B cell (primary cell): Measurements from ENCODE around the gene PDZD2. TPM values are rescaled to one million over a fixed set of nuclear protein-coding genes. Genes with fewer than 3 reads are reported as not detected.

Experiments
- ATAC-seq: fragments of 200-7000 bp; cut with Tn5 transposase; one replicate; pipeline ENCODE4 v1.10.0; 2021; ENCODE audit warnings: low read depth, mild to moderate bottlenecking, moderate number of reproducible peaks, moderate library complexity
- CTCF ChIA-PET: fragments of 350-600 bp; sonication (Branson Sonifier 250); formaldehyde crosslinking; loops from one replicate; lab custom pipeline; 2021; ENCODE audit warnings: antibody characterized with exemption, inconsistent platforms; lab: Charles Lee
- POLR2A ChIA-PET: fragments of 350-600 bp; sonication (Branson Sonifier 250); formaldehyde crosslinking; loops from one replicate; lab custom pipeline; 2021; ENCODE audit warnings: antibody characterized with exemption; lab: Charles Lee
- DNase-seq: peaks from one replicate; pipeline ENCODE4 v3.0.0; 2013
- H2AFZ ChIP-seq: 2 replicates; pipeline ENCODE4 v1.6.1; 2012; ENCODE audit warnings: mild to moderate bottlenecking, low read depth, low read length; ENCODE audit not compliant: insufficient read depth, poor library complexity, severe bottlenecking
- H3K27ac ChIP-seq, 2 donors: 1 replicate in 1 of 2; 2 replicates in 1 of 2; pipeline ENCODE4 v1.5.1; 2012 to 2013; ENCODE audit warnings: low read length in 2 of 2, mild to moderate bottlenecking in 2 of 2, moderate library complexity in 1 of 2
- H3K27me3 ChIP-seq, 4 experiments: fragments of 200-600 bp in 1 of 4; sonication (generic) in 1 of 4; replicated peaks in 1 of 4; 1 replicate in 2 of 4; 2 replicates in 2 of 4; pipeline versions ENCODE4 v1.6.1 to v1.7.0; 2013 to 2016; ENCODE audit warnings: low read length in 3 of 4, mild to moderate bottlenecking in 2 of 4, mixed read lengths in 1 of 4, moderate library complexity in 1 of 4; ENCODE audit not compliant: insufficient read depth in 4 of 4, control insufficient read depth in 3 of 4; ENCODE audit errors: control extremely low read depth in 1 of 4
- H3K36me3 ChIP-seq, 2 experiments: replicated peaks in 1 of 2; 1 replicate in 1 of 2; 2 replicates in 1 of 2; pipeline versions ENCODE4 v1.6.1 to v1.7.1; 2013; ENCODE audit warnings: low read length in 1 of 2; ENCODE audit not compliant: insufficient read depth in 2 of 2, control insufficient read depth in 1 of 2; ENCODE audit errors: control extremely low read depth in 1 of 2, extremely low read depth in 1 of 2
- H3K4me1 ChIP-seq, 2 donors: fragments of 200-600 bp in 1 of 2; sonication (generic) in 1 of 2; 1 replicate in 1 of 2; 2 replicates in 1 of 2; pipeline versions ENCODE4 v1.5.1 to v1.6.1; 2013 to 2017; ENCODE audit warnings: low read length in 2 of 2; ENCODE audit not compliant: control insufficient read depth in 2 of 2, insufficient read depth in 2 of 2
- H3K4me2 ChIP-seq: replicated peaks from 2 replicates; pipeline ENCODE3; 2012; ENCODE audit warnings: mild to moderate bottlenecking, low read depth, low read length; ENCODE audit not compliant: poor library complexity, severe bottlenecking
- H3K4me3 ChIP-seq, 5 experiments: fragments of 200-600 bp in 1 of 5; sonication (generic) in 1 of 5; 1 replicate in 3 of 5; 2 replicates in 2 of 5; pipeline versions ENCODE4 v1.5.1 to v1.7.0; 2011 to 2016; ENCODE audit warnings: low read length in 4 of 5, mild to moderate bottlenecking in 4 of 5, low read depth in 2 of 5, control low read depth in 1 of 5, moderate library complexity in 1 of 5; ENCODE audit not compliant: insufficient read depth in 1 of 5; ENCODE audit errors: control extremely low read depth in 1 of 5, extremely low read depth in 1 of 5
- H3K79me2 ChIP-seq: fragments of 200-600 bp; sonication (generic); one replicate; pipeline ENCODE4 v1.6.0; 2016; ENCODE audit warnings: low read length; ENCODE audit not compliant: control insufficient read depth, insufficient read depth
- H3K9ac ChIP-seq: fragments of 200-600 bp; sonication (generic); 2 replicates; pipeline ENCODE4 v1.6.1; 2017; ENCODE audit warnings: mild to moderate bottlenecking, low read length, moderate library complexity
- H3K9me3 ChIP-seq, 3 donors: one replicate each; pipeline versions ENCODE4 v1.6.1 to v1.7.1; 2013; ENCODE audit warnings: low read length in 2 of 3; ENCODE audit not compliant: control insufficient read depth in 2 of 3, insufficient read depth in 1 of 3; ENCODE audit errors: control extremely low read depth in 1 of 3
- H4K20me1 ChIP-seq: 2 replicates; pipeline ENCODE4 v1.6.0; 2012; ENCODE audit warnings: mild to moderate bottlenecking, low read length; ENCODE audit not compliant: insufficient read depth, control insufficient read depth, poor library complexity, severe bottlenecking
- H3K27ac Mint-ChIP-seq: one replicate; pipeline ENCODE4 v1.8.0; 2021; ENCODE audit warnings: mixed read lengths
- H3K27me3 Mint-ChIP-seq: one replicate; pipeline ENCODE4 v1.8.0; 2021; ENCODE audit warnings: mixed read lengths
- H3K4me1 Mint-ChIP-seq: one replicate; pipeline ENCODE4 v1.8.0; 2021; ENCODE audit warnings: mixed read lengths
- H3K4me3 Mint-ChIP-seq: one replicate; pipeline ENCODE4 v1.8.0; 2021; ENCODE audit warnings: mixed read lengths
- H3K9me3 Mint-ChIP-seq: one replicate; pipeline ENCODE4 v1.8.0; 2022; ENCODE audit warnings: mixed read lengths; ENCODE audit not compliant: insufficient read depth
- CTCF ChIP-seq: fragments of 200-600 bp; IDR thresholded peaks from one replicate; pipeline ENCODE4 v1.8.0; 2022; ENCODE audit warnings: antibody characterized with exemption, mild to moderate bottlenecking
- EZH2 ChIP-seq: IDR thresholded peaks from 2 replicates; pipeline ENCODE4 v1.6.1; 2012; ENCODE audit warnings: borderline replicate concordance, low read depth, mild to moderate bottlenecking, moderate library complexity, low read length; ENCODE audit not compliant: insufficient read depth, poor library complexity, severe bottlenecking
- WGBS: methylation state at CpG from one replicate; pipeline ENCODE4 v1.1.5; 2013; ENCODE audit warnings: missing lambda C conversion rate; ENCODE audit not compliant: insufficient coverage; 5-methylcytosine and 5-hydroxymethylcytosine counted together
- intact Hi-C: fragments of 100-400 bp; cut with micrococcal nuclease; formaldehyde crosslinking; loops from one replicate; pipeline ENCODE4 v1.10.0; 2022
- polyA plus RNA-seq: library from polyadenylated mRNA; depleted of rRNA; stranded (reverse); fragments of >200 nt; gene quantifications from 2 replicates; pipeline ENCODE4 v1.2.3, GENCODE V29; 2012
- total RNA-seq, 2 donors: library from RNA; stranded (reverse); fragments of 120-200 nt in 1 of 2; gene quantifications; 1 replicate in 1 of 2; 2 replicates in 1 of 2; pipeline versions ENCODE4 v1.2.3 to v1.2.4, GENCODE V29; 2013 to 2022

The PDZD2 gene
- total and polyA plus RNA-seq, 2 donors (not counting 1 experiment from before 2014, with no cell fraction given): not detected

- H3K4me1 Mint-ChIP-seq: no peaks in the 10 kb centered on the region
- no peak overlapping the region for H3K4me3 ChIP-seq
- no peak overlapping the region for H3K27ac Mint-ChIP-seq
- H3K27me3 ChIP-seq: no peaks in the 10 kb centered on the region
- no peaks in the 10 kb centered on the region for H4K20me1 ChIP-seq
- no peak overlapping the region for H2AFZ ChIP-seq
- ChIA-PET POLR2A (no interaction called here), CTCF (no interaction called here)
- no peak for TF ChIP-seq CTCF
- TF ChIP-seq EZH2: no peak
- no peaks in the 10 kb centered on the region for H3K9me3 Mint-ChIP-seq
- no peak overlapping the region for H3K4me3 Mint-ChIP-seq
- no peaks in the 10 kb centered on the region for H3K36me3 ChIP-seq
- H3K4me1 ChIP-seq: no peaks in the 10 kb centered on the region
- H3K4me2 ChIP-seq: no peak overlapping the region
- no peaks in the 10 kb centered on the region for H3K27me3 Mint-ChIP-seq
- ATAC-seq (no peak), DNase-seq (no peak)
- H3K9me3 ChIP-seq: no peaks in the 10 kb centered on the region
- 74% methylated on average over 5 of the region's 7 CpGs for WGBS
- no peaks in the 10 kb centered on the region for H3K79me2 ChIP-seq
- intact Hi-C loops: no loop called here
- no peak overlapping the region for H3K9ac ChIP-seq
- no peak overlapping the region for H3K27ac ChIP-seq
Measured at GRCh38 chr5:31890046-31890445, 251.1 kb downstream of the PDZD2 start.

GRCh38 chr5:31894141-31894540 lies 255.2 kb downstream of the PDZD2 start:
- TF ChIP-seq EZH2 (no peak), CTCF (no peak)
- H2AFZ ChIP-seq: no peak overlapping the region
- H3K36me3 ChIP-seq: no peaks in the 10 kb centered on the region
- POLR2A ChIA-PET: no interaction called here
- H3K4me3 Mint-ChIP-seq: no peak overlapping the region
- no peak overlapping the region for H3K9ac ChIP-seq
- H3K4me1 ChIP-seq: no peaks in the 10 kb centered on the region
- no peaks in the 10 kb centered on the region for H3K27me3 Mint-ChIP-seq
- H3K4me3 ChIP-seq: no peak overlapping the region
- H4K20me1 ChIP-seq: no peaks in the 10 kb centered on the region
- H3K27ac ChIP-seq: no peak overlapping the region
- no peaks in the 10 kb centered on the region for H3K79me2 ChIP-seq
- H3K27ac Mint-ChIP-seq: no peak overlapping the region
- WGBS: no CpG with 5 or more reads among the region's 6 CpGs
- no peak overlapping the region for H3K4me2 ChIP-seq
- DNase-seq: no peak
- no peak for ATAC-seq
- intact Hi-C loops: no loop called here
- H3K4me1 Mint-ChIP-seq: no peaks in the 10 kb centered on the region
- CTCF ChIA-PET: no interaction called here
- H3K9me3 ChIP-seq: no peaks in the 10 kb centered on the region
- no peaks in the 10 kb centered on the region for H3K9me3 Mint-ChIP-seq
- no peaks in the 10 kb centered on the region for H3K27me3 ChIP-seq
